Kidney (tissue), 14 donors: ENCODE data around the gene CCDC30. TPM values are rescaled to one million over a fixed set of nuclear protein-coding genes. Genes with fewer than 3 reads are reported as not detected.

ENCODE experiments used
- DNase-seq, 5 donors: peaks; one replicate each; pipeline ENCODE4 v3.0.0-alpha.2; 2013 to 2020
- FAIRE-seq: peaks from 2 replicates; lab custom pipeline; 2012; peaks lifted over from hg19 to GRCh38; lab: Jason Lieb, UNC
- H3K27ac ChIP-seq, 2 donors: one replicate each; pipeline ENCODE4 v1.7.0; 2013; ENCODE audit warnings: low read depth in 2 of 2, low read length in 2 of 2, inconsistent platforms in 1 of 2
- H3K27me3 ChIP-seq: one replicate; pipeline ENCODE4 v1.7.1; 2013; ENCODE audit warnings: low read length, inconsistent platforms; ENCODE audit not compliant: control insufficient read depth, insufficient read depth
- H3K36me3 ChIP-seq, 3 donors: one replicate each; pipeline versions ENCODE4 v1.7.0 to v1.7.1; 2013; ENCODE audit warnings: low read length in 3 of 3, control low read depth in 1 of 3, inconsistent platforms in 1 of 3; ENCODE audit not compliant: insufficient read depth in 3 of 3, control insufficient read depth in 2 of 3
- H3K4me1 ChIP-seq, 3 donors: one replicate each; pipeline versions ENCODE4 v1.7.0 to v1.7.1; 2013; ENCODE audit warnings: low read length in 3 of 3, inconsistent platforms in 1 of 3, low read depth in 1 of 3; ENCODE audit not compliant: control insufficient read depth in 2 of 3, insufficient read depth in 2 of 3
- H3K4me3 ChIP-seq, 3 donors: one replicate each; pipeline versions ENCODE4 v1.7.0 to v1.8.1; 2013; ENCODE audit warnings: low read length in 3 of 3, control low read depth in 1 of 3, inconsistent platforms in 1 of 3
- H3K9ac ChIP-seq, 3 donors: one replicate each; pipeline versions ENCODE4 v1.7.0 to v1.7.1; 2013; ENCODE audit warnings: low read length in 3 of 3, control low read depth in 1 of 3, inconsistent platforms in 1 of 3
- H3K9me3 ChIP-seq, 3 donors: one replicate each; pipeline versions ENCODE4 v1.7.0 to v1.7.1; 2013; ENCODE audit warnings: low read length in 3 of 3, control low read depth in 1 of 3, inconsistent platforms in 1 of 3; ENCODE audit not compliant: control insufficient read depth in 2 of 3, insufficient read depth in 1 of 3
- intact Hi-C: fragments of 100-400 bp; cut with DNase I; formaldehyde crosslinking; loops from one replicate; pipeline ENCODE4 v1.11.1; 2022
- polyA plus RNA-seq: library from polyadenylated mRNA; stranded (reverse); fragments of 350-450 nt; fragmentation: Illumina TruSeq; extraction: RNeasy Lipid Tissue Mini Kit (QIAGEN cat#74804); gene quantifications from one replicate; pipeline ENCODE4 v1.2.3, GENCODE V29; 2014; ENCODE audit warnings: low read depth, low replicate concordance; ENCODE audit not compliant: insufficient read depth
- total RNA-seq: library from RNA; stranded (reverse); fragmentation: NEBNext Ultra II Directional; extraction: Animal tissue kit (Norgen Biotek cat#: 25700); gene quantifications from one replicate; pipeline ENCODE4 v1.2.1, GENCODE V29; 2021
- TF ChIP-seq, protein P1 (sequence below): IDR thresholded peaks from 3 replicates; pipeline ENCODE4 v1.5.1; 2012; ENCODE audit warnings: mild to moderate bottlenecking, moderate library complexity, borderline replicate concordance; ENCODE audit not compliant: insufficient read depth; ENCODE audit errors: extremely low read depth
- donor health status: control.
- donor health status: control.
- donor health status: control.
- donor health status: control.
- donor health status: control.
- donor health status: DM: yes; HTN: yes; CAD: no.
- donor health status: Normal renal cell carcinoma (clear cell type).

The CCDC30 gene
- total and polyA plus RNA-seq, 2 donors from 2014 or later: 4.9 to 18.0 TPM

DNA sequence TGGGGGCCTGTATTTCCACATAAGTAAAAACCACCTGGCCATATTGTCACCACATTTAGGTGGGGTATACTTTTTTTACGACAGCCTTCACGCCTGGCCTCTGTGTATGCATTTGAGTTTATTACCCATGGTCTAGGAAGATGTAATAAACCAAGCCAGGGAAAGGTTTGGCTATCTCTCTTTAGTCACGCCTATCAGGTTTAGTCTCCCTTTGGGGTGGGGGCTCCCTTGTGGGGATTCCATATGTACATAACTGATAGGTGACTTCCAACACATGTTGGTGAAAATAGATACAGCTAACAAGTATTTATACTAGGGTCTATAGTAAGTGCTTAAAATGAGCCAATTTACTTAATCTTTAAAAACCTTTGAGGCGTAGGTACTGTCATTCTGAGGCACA, 223.3 kb downstream of the CCDC30 start:
- no peak overlapping the region for H3K27ac ChIP-seq
- intact Hi-C loops: no loop called here
- FAIRE-seq: no peak

DNA sequence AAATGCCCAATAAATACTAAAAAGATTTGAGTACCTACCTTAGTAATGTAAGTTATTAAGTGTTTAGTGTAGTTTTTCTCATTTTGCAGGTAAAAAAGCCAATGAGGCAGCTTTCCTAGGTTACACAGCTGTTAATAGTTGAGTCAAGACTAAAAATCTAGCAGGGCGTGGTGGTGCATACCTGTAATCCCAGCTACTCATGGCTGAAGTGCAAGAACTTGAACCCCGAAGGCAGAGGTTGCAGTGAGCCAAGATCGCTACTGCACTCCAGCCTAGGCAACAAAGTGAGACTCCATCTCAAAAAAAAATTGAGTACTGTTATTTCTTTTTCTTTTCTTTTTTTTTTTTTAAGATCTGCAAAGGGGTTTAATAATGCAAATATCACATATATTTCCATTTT, 226.8 kb downstream of the CCDC30 start:
- no peak for DNase-seq
- H3K27ac ChIP-seq: no peak overlapping the region
- peaks cover 0 to 2% (median 0%) of the 10 kb centered on the region in 3 donors for H3K36me3 ChIP-seq
- intact Hi-C loops: no loop called here
- H3K9me3 ChIP-seq: no peaks in the 10 kb centered on the region
- no peak overlapping the region for H3K4me3 ChIP-seq
- H3K27me3 ChIP-seq: no peaks in the 10 kb centered on the region
- no peak for FAIRE-seq
- no peak overlapping the region for H3K9ac ChIP-seq
- TF ChIP-seq, protein P1, sequence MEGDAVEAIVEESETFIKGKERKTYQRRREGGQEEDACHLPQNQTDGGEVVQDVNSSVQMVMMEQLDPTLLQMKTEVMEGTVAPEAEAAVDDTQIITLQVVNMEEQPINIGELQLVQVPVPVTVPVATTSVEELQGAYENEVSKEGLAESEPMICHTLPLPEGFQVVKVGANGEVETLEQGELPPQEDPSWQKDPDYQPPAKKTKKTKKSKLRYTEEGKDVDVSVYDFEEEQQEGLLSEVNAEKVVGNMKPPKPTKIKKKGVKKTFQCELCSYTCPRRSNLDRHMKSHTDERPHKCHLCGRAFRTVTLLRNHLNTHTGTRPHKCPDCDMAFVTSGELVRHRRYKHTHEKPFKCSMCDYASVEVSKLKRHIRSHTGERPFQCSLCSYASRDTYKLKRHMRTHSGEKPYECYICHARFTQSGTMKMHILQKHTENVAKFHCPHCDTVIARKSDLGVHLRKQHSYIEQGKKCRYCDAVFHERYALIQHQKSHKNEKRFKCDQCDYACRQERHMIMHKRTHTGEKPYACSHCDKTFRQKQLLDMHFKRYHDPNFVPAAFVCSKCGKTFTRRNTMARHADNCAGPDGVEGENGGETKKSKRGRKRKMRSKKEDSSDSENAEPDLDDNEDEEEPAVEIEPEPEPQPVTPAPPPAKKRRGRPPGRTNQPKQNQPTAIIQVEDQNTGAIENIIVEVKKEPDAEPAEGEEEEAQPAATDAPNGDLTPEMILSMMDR: no peak
- peaks cover 3 to 42% (median 20%) of the 10 kb centered on the region in 3 donors for H3K4me1 ChIP-seq

More for the DNA sequence above, 223.3 kb downstream of the CCDC30 start:
- no peak for DNase-seq
- TF ChIP-seq, protein P1: no peak
- Histone ChIP-seq H3K4me1 (peaks cover 0 to 32% (median 22%) of the 10 kb centered on the region in 3 donors), H3K9ac (no peak overlapping the region), H3K27me3 (no peaks in the 10 kb centered on the region), H3K36me3 (peaks cover 0 to 2% (median 0%) of the 10 kb centered on the region in 3 donors), H3K4me3 (no peak overlapping the region), H3K9me3 (no peaks in the 10 kb centered on the region)

DNA sequence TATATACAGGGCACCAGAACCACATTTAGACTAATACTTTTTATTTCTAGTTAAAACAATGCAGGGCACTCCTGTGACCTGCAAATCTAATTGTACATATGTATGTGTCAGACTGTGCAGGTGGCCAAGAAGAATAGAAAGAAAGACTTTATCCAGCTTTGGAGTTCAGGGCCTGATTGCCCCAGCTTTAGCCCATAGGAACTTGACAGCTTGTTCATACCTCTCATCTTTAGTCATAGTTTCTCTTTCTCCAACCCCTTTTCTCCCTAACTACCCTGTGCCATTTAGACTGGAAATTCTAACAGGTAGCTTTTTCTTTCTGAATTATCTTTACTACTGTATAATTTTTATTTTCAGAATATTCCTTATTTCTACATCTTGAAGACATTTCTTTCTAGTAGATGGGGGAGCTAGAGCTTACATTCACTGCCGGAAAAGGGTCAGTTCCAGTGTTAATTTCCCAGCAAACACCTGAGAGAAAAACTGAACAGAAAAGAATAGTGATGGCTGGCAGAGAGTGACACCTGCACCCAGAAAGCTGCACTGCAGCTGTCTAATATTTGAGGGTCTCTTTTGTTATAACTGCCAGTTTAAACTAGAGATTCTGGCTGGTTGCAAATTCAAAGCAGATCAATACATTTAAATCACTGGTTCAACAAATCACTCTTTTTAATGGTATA, 227.5 kb downstream of the CCDC30 start:
- FAIRE-seq (no peak), DNase-seq (no peak)
- no peaks in the 10 kb centered on the region for H3K27me3 ChIP-seq
- H3K9me3 ChIP-seq: no peaks in the 10 kb centered on the region
- no peak overlapping the region for H3K27ac ChIP-seq
- H3K9ac ChIP-seq: no peak overlapping the region
- intact Hi-C loops: no loop called here
- peaks cover 3 to 42% (median 19%) of the 10 kb centered on the region in 3 donors for H3K4me1 ChIP-seq
- H3K4me3 ChIP-seq: no peak overlapping the region
- TF ChIP-seq, protein P1: no peak
- peaks cover 0 to 2% (median 0%) of the 10 kb centered on the region in 3 donors for H3K36me3 ChIP-seq
